BLaER1 treated with 17β-estradiol and CSF1 and Interleukin-3, amounts not matched to agents 10 nM and 100 nM (cell line): ENCODE data around the gene DUOX1.

Experiments
- H3K27ac ChIP-seq, 11 experiments: shearing (Covaris generic); formaldehyde crosslinking; 2 replicates each; pipeline ENCODE4 v1.8.1; 2022
- H3K27me3 ChIP-seq, 11 experiments: shearing (Covaris generic); formaldehyde crosslinking; 2 replicates each; pipeline ENCODE4 v1.8.1; 2022
- H3K36me3 ChIP-seq, 11 experiments: shearing (Covaris generic); formaldehyde crosslinking; 2 replicates each; pipeline ENCODE4 v1.8.1; 2022
- H3K4me1 ChIP-seq, 10 experiments: shearing (Covaris generic); formaldehyde crosslinking; 2 replicates each; pipeline ENCODE4 v1.8.1; 2022
- H3K4me2 ChIP-seq, 11 experiments: shearing (Covaris generic); formaldehyde crosslinking; 2 replicates each; pipeline ENCODE4 v1.8.1; 2022
- H3K4me3 ChIP-seq, 10 experiments: shearing (Covaris generic); formaldehyde crosslinking; 2 replicates each; pipeline ENCODE4 v1.8.1; 2022
- H3K9ac ChIP-seq, 11 experiments: shearing (Covaris generic); formaldehyde crosslinking; 2 replicates each; pipeline ENCODE4 v1.8.1; 2022
- H3K9me3 ChIP-seq, 11 experiments: shearing (Covaris generic); formaldehyde crosslinking; replicated peaks in 1 of 11; 2 replicates each; pipeline ENCODE4 v1.8.1; 2022
- H4K20me1 ChIP-seq, 11 experiments: shearing (Covaris generic); formaldehyde crosslinking; 2 replicates each; pipeline ENCODE4 v1.8.1; 2022
- Cebpa-rat ChIP-seq, 11 experiments: shearing (Covaris generic); IDR thresholded peaks; 2 replicates each; pipeline ENCODE4 v1.8.1; 2022

The DUOX1 gene

DNA sequence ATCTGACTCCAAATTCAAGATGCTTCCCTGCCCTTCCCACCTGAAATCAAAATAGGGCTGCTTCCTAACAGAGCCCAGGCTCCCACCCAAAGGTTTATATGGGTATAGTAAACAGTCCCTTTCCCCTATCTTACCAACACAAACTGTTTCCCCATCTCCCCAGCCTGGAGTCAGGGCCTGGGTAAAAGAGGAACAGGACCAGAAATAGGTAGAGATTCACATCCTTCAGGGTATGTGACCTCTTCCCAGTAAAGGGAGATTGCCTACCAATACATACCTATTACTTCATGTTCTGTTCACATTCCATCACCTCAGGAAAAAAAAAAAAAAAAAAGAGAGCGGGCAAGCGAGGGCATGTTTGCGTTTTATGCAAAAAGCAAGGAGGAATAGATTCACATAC is 67.7 kb downstream of the DUOX1 start:
- no peaks in the 10 kb centered on the region for H4K20me1 ChIP-seq
- no peaks in the 10 kb centered on the region for H3K27me3 ChIP-seq
- peaks cover 19 to 32% (median 23%) of the 10 kb centered on the region in 10 experiments for H3K4me1 ChIP-seq
- H3K4me2 ChIP-seq, result peak overlapping the region; percentile 61 to 97 (median 74)
- peak overlapping the region; percentile 61 to 80 (median 71) for H3K4me3 ChIP-seq
- peak overlapping the region in 3 of 11 experiments; percentile 91 to 95 (median 93); a peak in 3 of 22 replicates for H3K27ac ChIP-seq
- H3K9me3 ChIP-seq, result no peaks in the 10 kb centered on the region
- no peaks in the 10 kb centered on the region for H3K36me3 ChIP-seq
- no peak for TF ChIP-seq Cebpa-rat (IDR thresholded peaks at IDR 0.05)
- H3K9ac ChIP-seq, result peak overlapping the region in 9 of 11 experiments; percentile 79 to 94 (median 88); a peak in 10 of 22 replicates

DNA sequence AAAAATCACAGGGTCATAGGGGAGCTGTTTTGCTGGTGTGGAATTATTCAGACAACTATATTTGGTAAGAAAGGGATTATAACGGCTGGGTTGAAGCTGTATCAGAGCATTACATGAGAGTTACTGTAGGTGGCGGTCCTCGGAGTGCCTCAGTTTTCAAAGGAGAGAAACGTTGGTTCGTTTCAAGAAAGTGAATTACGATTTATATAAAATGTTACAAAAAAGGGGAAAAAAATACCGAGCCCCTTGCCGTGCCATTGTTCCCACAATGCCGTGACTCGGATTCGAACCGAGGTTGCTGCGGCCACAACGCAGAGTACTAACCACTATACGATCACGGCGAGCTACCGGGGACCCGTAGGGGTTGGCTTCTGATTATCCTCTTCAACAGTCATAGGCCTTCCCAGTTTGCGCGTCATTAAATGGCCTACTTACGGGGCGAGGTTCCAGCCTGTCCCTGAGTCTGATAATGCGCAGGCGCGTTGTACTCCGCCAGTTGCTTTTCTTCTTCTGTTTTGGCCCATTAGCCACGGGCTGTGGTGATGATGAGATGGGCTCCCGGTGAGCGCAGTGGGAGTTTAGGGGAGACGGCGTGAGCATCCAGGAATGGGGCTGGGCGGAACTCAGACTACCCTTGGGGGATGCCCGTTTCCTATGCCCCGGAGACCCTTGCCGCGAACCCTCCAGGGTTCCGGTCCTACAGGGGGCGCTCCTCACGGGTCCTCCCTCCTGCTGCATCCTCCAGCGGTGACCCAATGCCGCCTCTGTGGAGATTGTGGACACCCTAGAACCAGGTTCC is 68.7 kb downstream of the DUOX1 start:
- Histone ChIP-seq H3K27ac (peak overlapping the region; percentile 64 to 97 (median 91)), H3K4me1 (peaks cover 21 to 38% (median 30%) of the 10 kb centered on the region in 10 experiments), H3K4me3 (peak overlapping the region; percentile 61 to 80 (median 71)), H3K27me3 (no peaks in the 10 kb centered on the region), H4K20me1 (no peaks in the 10 kb centered on the region), H3K4me2 (peak overlapping the region; percentile 80 to 98 (median 91)), H3K36me3 (no peaks in the 10 kb centered on the region), H3K9ac (peak overlapping the region; percentile 79 to 94 (median 88)), H3K9me3 (no peaks in the 10 kb centered on the region)
- no peak for TF ChIP-seq Cebpa-rat (IDR thresholded peaks at IDR 0.05)

DNA sequence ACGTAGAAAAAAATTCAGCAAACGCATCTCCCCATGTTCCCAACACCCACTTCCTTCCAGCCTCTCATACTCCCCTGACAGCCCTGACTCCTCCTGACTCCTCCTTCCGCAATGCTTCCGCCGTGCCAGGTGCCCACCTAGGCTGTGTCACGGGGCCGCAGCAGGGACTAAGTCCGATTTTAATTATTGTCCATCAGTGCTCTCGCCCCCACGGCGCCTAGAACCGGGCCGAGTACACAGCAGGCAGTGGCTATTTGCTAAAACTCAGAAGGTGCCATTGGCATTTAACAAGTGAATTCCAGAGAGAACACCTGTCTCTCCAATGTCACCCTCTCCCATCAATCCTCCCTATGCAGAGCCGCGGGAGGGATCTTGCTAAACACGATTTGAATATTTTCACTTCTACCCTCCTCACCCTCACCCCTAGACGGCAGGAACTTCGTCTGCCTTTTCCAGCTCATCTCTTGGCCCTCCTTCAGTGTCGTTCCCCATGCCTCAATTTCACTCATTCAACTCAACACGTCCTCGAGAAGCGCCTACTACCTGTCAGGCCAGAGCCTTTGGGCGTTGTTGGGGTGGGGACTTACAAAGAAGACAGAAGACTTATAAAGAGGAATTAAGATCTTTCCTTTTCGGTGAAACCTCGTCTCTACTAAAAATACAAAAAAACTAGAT is 69.5 kb downstream of the DUOX1 start:
- Histone ChIP-seq H3K9ac (peak overlapping the region; percentile 79 to 94 (median 88)), H3K36me3 (no peaks in the 10 kb centered on the region), H3K4me1 (peaks cover 21 to 41% (median 31%) of the 10 kb centered on the region in 10 experiments), H4K20me1 (no peaks in the 10 kb centered on the region), H3K4me2 (peak overlapping the region; percentile 80 to 98 (median 91)), H3K27me3 (no peaks in the 10 kb centered on the region), H3K27ac (peak overlapping the region; percentile 64 to 97 (median 91)), H3K4me3 (peak overlapping the region; percentile 61 to 80 (median 71)), H3K9me3 (no peaks in the 10 kb centered on the region)
- no peak for TF ChIP-seq Cebpa-rat (IDR thresholded peaks at IDR 0.05)

DNA sequence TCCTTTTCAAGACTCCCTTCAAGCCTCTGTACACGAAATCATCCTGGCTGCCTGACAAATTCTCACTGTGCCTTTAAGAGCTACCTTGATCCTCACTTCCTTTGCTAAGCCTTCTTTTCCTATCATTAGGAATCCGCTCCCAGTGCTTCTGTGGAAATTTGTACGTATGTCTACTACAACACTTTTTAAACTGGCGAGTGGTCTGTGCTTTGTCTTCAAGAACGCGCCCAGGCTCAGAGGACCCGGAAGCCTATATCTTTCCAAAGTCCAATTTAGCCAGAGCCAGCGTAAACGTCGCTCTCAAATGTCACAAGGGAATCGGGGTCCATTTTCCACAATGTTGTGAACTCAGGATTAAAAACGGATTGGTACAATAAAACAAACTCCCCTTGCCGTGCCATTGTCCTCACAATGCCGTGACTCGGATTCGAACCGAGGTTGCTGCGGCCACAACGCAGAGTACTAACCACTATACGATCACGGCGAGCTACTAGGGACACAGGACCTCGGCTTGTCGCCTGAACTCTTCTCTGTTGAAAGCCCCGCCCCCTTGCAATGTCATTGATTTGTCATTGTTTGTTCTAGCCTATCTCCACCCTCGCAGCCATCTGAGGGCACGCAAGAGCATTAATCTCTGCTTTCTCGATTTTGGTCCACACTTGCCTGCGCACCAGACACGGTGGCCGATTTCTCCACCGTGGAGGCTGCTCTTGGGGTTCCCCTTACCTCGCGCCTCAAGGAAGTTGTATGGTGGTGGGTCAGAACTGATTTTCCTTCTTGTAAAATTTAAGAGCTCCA is 70.4 kb downstream of the DUOX1 start:
- Histone ChIP-seq H3K36me3 (no peaks in the 10 kb centered on the region), H3K4me1 (peaks cover 21 to 41% (median 31%) of the 10 kb centered on the region in 10 experiments), H3K4me3 (peak overlapping the region; percentile 61 to 80 (median 71)), H4K20me1 (no peaks in the 10 kb centered on the region), H3K27me3 (no peaks in the 10 kb centered on the region), H3K9me3 (no peaks in the 10 kb centered on the region), H3K4me2 (peak overlapping the region; percentile 80 to 98 (median 91)), H3K9ac (peak overlapping the region; percentile 79 to 94 (median 88)), H3K27ac (peak overlapping the region; percentile 71 to 97 (median 91))
- TF ChIP-seq Cebpa-rat (IDR thresholded peaks at IDR 0.05), result no peak

DNA sequence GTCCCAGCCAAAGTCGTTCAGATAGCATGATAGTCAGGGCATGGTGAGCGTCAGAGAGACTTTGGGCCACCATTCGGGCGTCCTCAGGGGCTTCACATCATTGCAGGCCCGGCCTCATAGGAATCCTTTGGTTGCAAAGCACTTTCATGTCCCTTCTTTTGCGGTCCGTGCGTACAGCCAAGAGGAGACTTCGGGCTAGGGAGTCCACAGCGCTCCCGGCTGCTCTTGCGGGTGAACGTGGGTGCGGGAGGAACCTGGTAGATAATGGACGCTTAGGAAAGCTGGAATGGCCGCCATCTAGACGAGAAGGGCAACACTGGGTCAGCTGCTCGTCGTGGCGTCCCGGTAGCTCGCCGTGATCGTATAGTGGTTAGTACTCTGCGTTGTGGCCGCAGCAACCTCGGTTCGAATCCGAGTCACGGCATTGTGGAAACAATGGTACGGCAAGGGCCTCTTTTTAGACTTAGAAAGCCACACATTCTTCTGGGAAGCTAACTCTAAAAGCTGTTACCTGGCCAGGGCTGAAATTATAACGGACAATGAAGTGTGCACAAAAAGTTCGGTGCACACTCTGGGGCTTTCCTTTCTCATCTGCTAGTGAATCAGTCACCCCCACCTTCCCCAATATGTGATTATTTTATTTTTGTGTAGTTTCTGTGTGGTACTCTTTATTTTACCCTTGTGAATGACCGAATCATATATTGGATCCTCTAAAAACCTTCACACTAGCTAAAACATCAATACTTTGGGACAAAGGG is 71.2 kb downstream of the DUOX1 start:
- H3K4me2 ChIP-seq, result peak overlapping the region; percentile 80 to 97 (median 91)
- peak overlapping the region; percentile 61 to 80 (median 71) for H3K4me3 ChIP-seq
- no peaks in the 10 kb centered on the region for H3K36me3 ChIP-seq
- peaks cover 21 to 41% (median 31%) of the 10 kb centered on the region in 10 experiments for H3K4me1 ChIP-seq
- no peak for TF ChIP-seq Cebpa-rat (IDR thresholded peaks at IDR 0.05)
- H3K27ac ChIP-seq, result peak overlapping the region; percentile 71 to 97 (median 91)
- H3K9ac ChIP-seq, result peak overlapping the region; percentile 79 to 94 (median 88)
- H3K27me3 ChIP-seq, result no peaks in the 10 kb centered on the region
- H4K20me1 ChIP-seq, result no peaks in the 10 kb centered on the region
- H3K9me3 ChIP-seq, result no peaks in the 10 kb centered on the region

DNA sequence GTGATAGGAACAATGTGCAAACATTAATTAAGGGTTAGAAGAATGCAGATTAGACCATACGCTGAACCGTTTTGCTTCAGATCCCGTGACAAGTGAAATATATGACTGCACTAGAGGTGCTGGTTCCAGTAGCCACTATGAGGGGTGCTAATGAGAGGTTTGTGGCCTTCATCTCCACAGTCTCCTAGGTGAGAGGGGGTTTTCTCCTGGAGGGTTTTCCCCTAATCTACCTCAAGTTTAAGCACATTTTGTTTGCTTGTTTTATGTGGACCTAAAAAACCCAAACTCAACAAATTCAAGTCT is 71.7 kb downstream of the DUOX1 start:
- Histone ChIP-seq H3K27ac (peak overlapping the region in 9 of 11 experiments; percentile 84 to 97 (median 93); a peak in 16 of 22 replicates), H3K36me3 (no peaks in the 10 kb centered on the region), H4K20me1 (no peaks in the 10 kb centered on the region), H3K4me2 (peak overlapping the region; percentile 80 to 97 (median 91); a peak in 21 of 22 replicates), H3K4me1 (peaks cover 21 to 41% (median 31%) of the 10 kb centered on the region in 10 experiments), H3K27me3 (no peaks in the 10 kb centered on the region), H3K9me3 (no peaks in the 10 kb centered on the region), H3K4me3 (peak overlapping the region; percentile 61 to 80 (median 71); a peak in 17 of 20 replicates), H3K9ac (peak overlapping the region in 10 of 11 experiments; percentile 79 to 94 (median 88); a peak in 18 of 22 replicates)
- TF ChIP-seq Cebpa-rat (IDR thresholded peaks at IDR 0.05), result no peak

DNA sequence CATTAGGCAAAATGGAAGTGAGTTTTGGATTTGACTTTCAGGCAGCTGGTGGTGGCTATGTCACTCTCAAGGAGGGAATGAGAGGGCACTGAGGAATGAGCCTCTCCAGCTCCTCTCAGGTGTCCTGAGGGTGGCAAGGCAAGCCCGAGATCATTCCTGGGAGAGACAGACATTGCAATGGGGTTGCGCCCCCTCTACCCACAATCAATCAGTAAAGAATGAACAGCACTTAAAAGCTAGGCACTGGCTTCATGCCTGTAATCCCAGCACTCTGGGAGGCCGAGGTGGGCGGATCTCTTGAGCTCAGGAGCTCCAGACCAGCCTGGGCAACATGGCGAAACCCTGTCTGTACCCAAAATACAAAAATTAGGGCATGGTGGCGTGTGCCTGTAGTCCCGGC is 72.1 kb downstream of the DUOX1 start:
- H3K36me3 ChIP-seq, result no peaks in the 10 kb centered on the region
- H3K4me3 ChIP-seq, result peak overlapping the region in 2 of 10 experiments; percentile 68 to 80; a peak in 1 of 20 replicates
- H3K27ac ChIP-seq, result peak overlapping the region in 2 of 11 experiments; percentile 91 to 97; a peak in 2 of 22 replicates
- no peaks in the 10 kb centered on the region for H4K20me1 ChIP-seq
- H3K9ac ChIP-seq, result peak overlapping the region in 1 of 11 experiments; percentile 88; a peak in 2 of 22 replicates
- H3K4me2 ChIP-seq, result peak overlapping the region; percentile 80 to 97 (median 91); a peak in 18 of 22 replicates
- no peaks in the 10 kb centered on the region for H3K9me3 ChIP-seq
- H3K27me3 ChIP-seq, result no peaks in the 10 kb centered on the region
- TF ChIP-seq Cebpa-rat (IDR thresholded peaks at IDR 0.05), result no peak
- H3K4me1 ChIP-seq, result peaks cover 21 to 41% (median 31%) of the 10 kb centered on the region in 10 experiments

DNA sequence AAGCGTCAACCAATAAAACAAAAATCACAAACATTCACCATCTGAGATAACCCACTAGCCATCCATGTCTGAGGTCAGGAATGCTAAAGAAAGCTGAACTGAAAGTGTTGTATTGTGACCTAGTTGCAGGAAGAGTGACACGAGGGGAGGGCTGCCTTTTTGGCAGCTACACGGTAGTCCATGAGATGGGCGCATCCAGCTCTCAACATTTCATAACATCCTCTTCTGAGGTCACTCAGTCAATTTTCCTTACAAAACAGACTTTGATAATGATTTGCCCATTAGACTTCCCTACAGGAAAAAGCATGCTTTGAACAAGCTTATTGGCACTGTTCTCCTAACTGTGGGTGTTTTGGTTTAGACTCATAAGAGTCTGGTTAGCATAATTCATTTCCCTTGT is 73.4 kb downstream of the DUOX1 start:
- Histone ChIP-seq H3K36me3 (no peaks in the 10 kb centered on the region), H3K27me3 (no peaks in the 10 kb centered on the region), H3K4me2 (peak overlapping the region in 5 of 11 experiments; percentile 10 to 55 (median 25); a peak in 8 of 22 replicates), H3K4me3 (no peak overlapping the region), H3K27ac (no peak overlapping the region), H3K9ac (no peak overlapping the region), H3K9me3 (no peaks in the 10 kb centered on the region), H4K20me1 (no peaks in the 10 kb centered on the region), H3K4me1 (peaks cover 12 to 31% (median 21%) of the 10 kb centered on the region in 10 experiments; a peak in 19 of 20 replicates)
- no peak for TF ChIP-seq Cebpa-rat (IDR thresholded peaks at IDR 0.05)
